IPS-20b (cell line): ENCODE measurements around the gene KRTAP10-5.

Experiments used
- H3K27ac ChIP-seq: one replicate; pipeline ENCODE4 v1.5.1; 2013; ENCODE audit warnings: low read length
- H3K27me3 ChIP-seq: 2 replicates; pipeline ENCODE4 v1.6.1; 2013; ENCODE audit warnings: mild to moderate bottlenecking, low read length, inconsistent platforms; ENCODE audit not compliant: insufficient read depth
- H3K36me3 ChIP-seq: 2 replicates; pipeline ENCODE4 v1.6.1; 2013; ENCODE audit warnings: low read depth, mild to moderate bottlenecking, inconsistent platforms, low read length, moderate library complexity; ENCODE audit not compliant: insufficient read depth
- H3K4me1 ChIP-seq: 2 replicates; pipeline ENCODE4 v1.6.1; 2013; ENCODE audit warnings: mild to moderate bottlenecking, control low read depth, inconsistent platforms, low read length, moderate library complexity; ENCODE audit not compliant: insufficient read depth
- H3K4me3 ChIP-seq: 2 replicates; pipeline ENCODE4 v1.5.1; 2013; ENCODE audit warnings: mild to moderate bottlenecking, low read length, inconsistent platforms
- H3K9ac ChIP-seq: 2 replicates; pipeline ENCODE4 v1.6.1; 2013; ENCODE audit warnings: low read depth, mild to moderate bottlenecking, inconsistent platforms, low read length, moderate library complexity
- H3K9me3 ChIP-seq: 2 replicates; pipeline ENCODE4 v1.6.1; 2013; ENCODE audit warnings: mild to moderate bottlenecking, low read depth, low read length, inconsistent platforms; ENCODE audit not compliant: insufficient read depth

Gene KRTAP10-5

GRCh38 chr21:44548922-44549321 is 31.5 kb downstream of the KRTAP10-5 start:
- peak overlapping the region; percentile 41 for H3K27ac ChIP-seq
- no peak overlapping the region for H3K4me3 ChIP-seq
- H3K4me1 ChIP-seq = peaks cover 13% of the 10 kb centered on the region; the same call in 1 of the 2 replicates
- H3K9me3 ChIP-seq = peaks cover 4% of the 10 kb centered on the region; the same call in 1 of the 2 replicates
- H3K9ac ChIP-seq = peak overlapping the region; percentile 74; the same call in 1 of the 2 replicates
- H3K27me3 ChIP-seq = no peaks in the 10 kb centered on the region
- H3K36me3 ChIP-seq = no peaks in the 10 kb centered on the region

GRCh38 chr21:44548381-44548780 is 32.0 kb downstream of the KRTAP10-5 start:
- peaks cover 10% of the 10 kb centered on the region; the same call in 1 of the 2 replicates for H3K9me3 ChIP-seq
- no peaks in the 10 kb centered on the region for H3K27me3 ChIP-seq
- peaks cover 13% of the 10 kb centered on the region; the same call in 1 of the 2 replicates for H3K4me1 ChIP-seq
- no peak overlapping the region for H3K4me3 ChIP-seq
- H3K36me3 ChIP-seq = no peaks in the 10 kb centered on the region
- peak overlapping the region; percentile 41 for H3K27ac ChIP-seq
- H3K9ac ChIP-seq = peak overlapping the region; percentile 74; the same call in 1 of the 2 replicates

- H3K4me3 ChIP-seq = no peak overlapping the region
- H3K27me3 ChIP-seq = no peaks in the 10 kb centered on the region
- peaks cover 14% of the 10 kb centered on the region; the same call in 1 of the 2 replicates for H3K9me3 ChIP-seq
- H3K9ac ChIP-seq = peak overlapping the region; percentile 22; the same call in 1 of the 2 replicates
- peaks cover 13% of the 10 kb centered on the region; the same call in 1 of the 2 replicates for H3K4me1 ChIP-seq
- no peaks in the 10 kb centered on the region for H3K36me3 ChIP-seq
- H3K27ac ChIP-seq = no peak overlapping the region
Observed at GRCh38 chr21:44547656-44548331, 32.6 kb downstream of the KRTAP10-5 start.

GRCh38 chr21:44544566-44544965 is 35.8 kb downstream of the KRTAP10-5 start:
- no peak overlapping the region for H3K4me3 ChIP-seq
- H3K4me1 ChIP-seq = peaks cover 13% of the 10 kb centered on the region; the same call in 1 of the 2 replicates
- no peaks in the 10 kb centered on the region for H3K27me3 ChIP-seq
- no peaks in the 10 kb centered on the region for H3K36me3 ChIP-seq
- peaks cover 23% of the 10 kb centered on the region; the same call in 1 of the 2 replicates for H3K9me3 ChIP-seq
- no peak overlapping the region for H3K27ac ChIP-seq
- H3K9ac ChIP-seq = no peak overlapping the region

GRCh38 chr21:44542716-44543115 is 37.7 kb downstream of the KRTAP10-5 start:
- Histone ChIP-seq H3K36me3 (no peaks in the 10 kb centered on the region), H3K4me3 (no peak overlapping the region), H3K9me3 (peaks cover 23% of the 10 kb centered on the region; the same call in 1 of the 2 replicates), H3K27me3 (no peaks in the 10 kb centered on the region), H3K27ac (no peak overlapping the region), H3K4me1 (peaks cover under 1% of the 10 kb centered on the region; the same call in 1 of the 2 replicates), H3K9ac (no peak overlapping the region)

GRCh38 chr21:44540741-44541288 is 39.6 kb downstream of the KRTAP10-5 start:
- H3K9ac ChIP-seq = no peak overlapping the region
- H3K4me3 ChIP-seq = no peak overlapping the region
- peaks cover 19% of the 10 kb centered on the region; the same call in 1 of the 2 replicates for H3K9me3 ChIP-seq
- H3K27me3 ChIP-seq = no peaks in the 10 kb centered on the region
- no peaks in the 10 kb centered on the region for H3K36me3 ChIP-seq
- H3K4me1 ChIP-seq = no peaks in the 10 kb centered on the region
- H3K27ac ChIP-seq = no peak overlapping the region

GRCh38 chr21:44539991-44540666 is 40.3 kb downstream of the KRTAP10-5 start, which contains the start of gene KRTAP10-1:
Gene KRTAP10-1 (minus strand): TSS chr21:44540195. CDS start chr21:44540150, 45 bp downstream.
- Histone ChIP-seq H3K27ac (no peak within 1 kb of the TSS), H3K9ac (no peak within 1 kb of the TSS), H3K27me3 (no peaks in the 10 kb centered on the region), H3K4me1 (no peaks in the 10 kb centered on the region), H3K4me3 (no peak within 1 kb of the TSS), H3K9me3 (peaks cover 19% of the 10 kb centered on the region; the same call in 1 of the 2 replicates), H3K36me3 (no peaks in the 10 kb centered on the region)

GRCh38 chr21:44539046-44539445 is 41.4 kb downstream of the KRTAP10-5 start:
- Histone ChIP-seq H3K27ac (no peak overlapping the region), H3K4me1 (no peaks in the 10 kb centered on the region), H3K27me3 (no peaks in the 10 kb centered on the region), H3K9ac (no peak overlapping the region), H3K9me3 (peaks cover 19% of the 10 kb centered on the region; the same call in 1 of the 2 replicates), H3K4me3 (no peak overlapping the region), H3K36me3 (no peaks in the 10 kb centered on the region)

GRCh38 chr21:44537930-44538911 is 42.2 kb downstream of the KRTAP10-5 start:
- H3K36me3 ChIP-seq = no peaks in the 10 kb centered on the region
- no peak overlapping the region for H3K4me3 ChIP-seq
- peaks cover 13% of the 10 kb centered on the region; the same call in 1 of the 2 replicates for H3K9me3 ChIP-seq
- H3K9ac ChIP-seq = no peak overlapping the region
- H3K27me3 ChIP-seq = no peaks in the 10 kb centered on the region
- no peak overlapping the region for H3K27ac ChIP-seq
- H3K4me1 ChIP-seq = no peaks in the 10 kb centered on the region

- H3K4me1 ChIP-seq = no peaks in the 10 kb centered on the region
- no peak overlapping the region for H3K27ac ChIP-seq
- no peaks in the 10 kb centered on the region for H3K36me3 ChIP-seq
- H3K4me3 ChIP-seq = no peak overlapping the region
- H3K9me3 ChIP-seq = no peaks in the 10 kb centered on the region
- no peak overlapping the region for H3K9ac ChIP-seq
- H3K27me3 ChIP-seq = no peaks in the 10 kb centered on the region
Observed at GRCh38 chr21:44535963-44536362, 44.4 kb downstream of the KRTAP10-5 start.

- Histone ChIP-seq H3K4me1 (no peaks in the 10 kb centered on the region), H3K27me3 (no peaks in the 10 kb centered on the region), H3K9ac (no peak overlapping the region), H3K9me3 (no peaks in the 10 kb centered on the region), H3K36me3 (no peaks in the 10 kb centered on the region), H3K27ac (no peak overlapping the region), H3K4me3 (no peak overlapping the region)
Observed at GRCh38 chr21:44534688-44535087, 45.7 kb downstream of the KRTAP10-5 start.
